GM21526 (cell line): ENCODE data around the gene FNTB.

Experiments
- ATAC-seq: cut with Tn5 transposase; IDR thresholded peaks from one replicate; pipeline ENCODE4 v1.9.1; 2021; ENCODE audit warnings: moderate library complexity; ENCODE audit not compliant: unreplicated experiment, low FRiP score

The FNTB gene

DNA sequence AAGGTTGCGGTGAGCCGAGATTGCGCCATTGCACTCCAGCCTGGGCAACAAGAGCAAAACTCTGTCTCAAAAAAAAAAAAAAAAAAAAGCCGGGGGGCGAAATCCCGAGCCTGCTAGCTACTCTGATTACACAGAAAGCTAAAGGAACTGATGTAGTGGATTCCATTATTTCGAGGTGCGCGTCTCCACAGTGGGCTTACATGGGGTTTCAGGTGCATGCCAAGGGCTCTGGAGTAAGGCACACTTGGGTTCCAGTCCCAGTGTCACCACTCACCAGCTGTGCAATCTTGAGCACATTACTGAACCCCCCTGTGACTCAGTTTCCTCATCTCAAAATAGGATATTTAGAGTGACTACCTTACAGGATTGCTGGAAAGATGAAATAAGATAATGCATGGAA, 12.9 kb upstream of the FNTB start:
- ATAC-seq = no peak

DNA sequence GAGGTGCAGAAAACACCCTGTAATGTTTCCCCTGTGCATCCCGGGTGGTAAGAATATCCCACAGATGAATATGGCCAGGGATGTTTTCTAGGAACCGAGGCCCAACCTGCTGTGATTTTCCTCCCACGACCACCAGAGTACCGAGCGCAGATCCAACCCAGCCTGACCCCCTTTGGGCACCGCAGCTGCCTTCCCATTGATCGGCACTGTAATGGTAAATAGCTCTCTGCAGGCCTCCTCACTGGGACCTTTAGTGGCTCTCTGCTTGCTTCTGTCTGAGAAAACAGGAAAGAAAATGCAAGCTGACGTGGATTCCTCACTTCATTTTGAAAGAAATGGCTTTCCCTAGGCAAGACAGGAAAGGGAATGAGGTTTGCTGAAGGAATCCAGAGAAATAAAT, 12.1 kb upstream of the FNTB start:
- ATAC-seq = no peak

DNA sequence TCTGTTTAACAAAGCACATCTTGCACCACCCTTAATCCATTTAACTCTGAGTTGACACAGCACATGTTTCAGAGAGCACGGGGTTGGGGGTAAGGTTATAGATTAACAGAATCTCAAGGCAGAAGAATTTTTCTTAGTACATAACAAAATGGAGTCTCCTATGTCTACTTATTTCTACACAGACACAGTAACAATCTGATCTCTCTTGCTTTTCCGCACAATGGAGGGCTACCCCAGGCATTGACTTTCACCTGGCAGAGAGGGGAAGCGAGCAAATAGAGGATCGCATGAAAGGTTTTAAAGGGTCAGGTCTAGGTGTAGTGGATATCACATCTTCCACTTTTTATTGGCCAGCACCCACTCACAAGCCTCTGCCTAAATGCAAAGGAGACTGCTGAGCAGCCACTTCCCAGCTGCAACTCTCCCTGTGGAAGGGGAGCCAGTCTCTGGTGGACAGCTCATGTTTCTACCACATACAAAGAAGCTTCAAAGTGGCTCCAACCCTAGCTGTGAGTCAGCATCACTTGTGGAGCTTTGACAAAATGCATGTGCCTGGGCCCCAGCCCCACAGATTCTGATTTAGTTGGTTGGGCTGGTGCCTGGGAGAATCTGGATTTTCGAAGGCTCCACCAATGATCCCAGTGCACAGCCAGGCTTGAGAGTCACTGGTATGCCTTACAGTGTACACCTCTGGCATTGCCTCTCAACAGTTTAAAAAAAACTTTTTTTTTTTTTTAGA, 7.2 kb upstream of the FNTB start:
- ATAC-seq = no peak

DNA sequence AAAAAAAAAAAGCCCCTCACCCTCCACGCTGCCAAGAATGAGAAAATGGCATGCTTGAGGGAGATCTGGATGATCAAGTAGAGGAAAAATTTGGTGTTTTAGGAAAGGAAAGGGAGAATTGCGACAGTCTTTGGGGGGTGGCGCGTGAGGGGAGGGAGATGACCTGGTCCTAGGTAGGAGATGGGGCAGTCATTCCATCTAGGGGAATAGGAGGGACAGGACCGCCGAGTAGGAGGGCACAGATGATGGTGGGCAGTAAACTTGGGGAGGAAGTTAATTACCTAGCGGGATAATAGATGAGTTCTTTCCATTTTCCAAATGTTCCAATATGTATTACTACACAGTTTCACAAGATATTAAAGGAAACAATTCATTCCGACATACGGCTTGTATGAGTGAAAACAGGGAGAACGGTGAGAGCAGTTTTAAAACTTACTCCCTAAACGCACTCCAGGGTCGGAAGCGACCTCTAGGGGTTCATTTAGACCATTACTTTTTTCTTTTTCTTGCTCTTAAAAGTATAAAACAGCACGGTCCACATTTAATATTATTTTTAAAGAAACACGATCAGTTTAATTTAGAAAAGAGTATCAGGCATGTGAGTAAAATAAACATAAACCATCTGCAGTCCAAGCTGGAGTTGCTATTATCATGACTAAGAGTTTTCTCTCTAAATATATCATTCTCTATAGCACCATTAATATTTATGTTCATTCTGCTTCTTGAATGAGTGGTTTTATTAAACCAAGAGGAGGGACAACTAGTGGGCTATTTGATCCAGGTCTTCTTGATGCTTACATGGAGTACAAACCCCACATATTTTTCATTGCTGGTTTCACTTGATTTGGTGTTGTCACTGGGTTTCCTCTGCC, 3.0 kb upstream of the FNTB start:
- ATAC-seq = no peak

DNA sequence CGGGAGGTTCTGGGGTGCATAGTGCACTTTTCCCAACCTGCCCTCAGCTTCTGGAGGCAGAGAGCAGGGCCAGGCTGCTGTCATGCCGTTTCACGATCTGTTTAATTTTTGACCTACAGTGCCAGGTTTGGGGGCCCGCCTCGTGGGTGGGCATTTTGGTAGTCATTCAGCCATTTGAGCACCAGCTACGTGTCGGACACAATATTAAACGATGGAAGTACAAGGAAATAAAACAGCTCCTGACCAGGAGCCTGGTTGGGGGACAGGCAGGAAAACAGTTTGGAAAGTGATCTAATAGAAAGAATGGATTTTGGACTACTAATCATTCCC, 708 bp downstream of the FNTB start:
- ATAC-seq = no peak

DNA sequence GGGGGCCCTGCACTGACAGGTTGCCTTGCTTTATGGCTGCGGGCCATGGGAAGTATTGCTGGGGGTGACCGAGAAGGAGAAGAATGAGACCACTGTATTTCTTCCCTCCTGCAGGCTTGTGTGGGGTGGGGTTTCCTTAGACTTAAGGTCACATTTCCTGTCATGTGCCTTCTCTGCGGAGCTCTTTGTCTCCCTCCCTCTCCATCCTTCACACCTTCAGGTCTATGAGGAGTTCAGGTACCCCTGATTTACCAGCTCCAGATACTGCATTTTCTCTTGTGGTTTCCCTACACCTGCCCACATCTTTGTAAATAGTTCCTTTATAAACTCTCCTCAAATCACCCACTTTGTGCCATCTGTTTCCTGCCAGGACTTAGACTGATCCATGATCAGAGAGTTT, 3.6 kb downstream of the FNTB start:
- no peak for ATAC-seq

DNA sequence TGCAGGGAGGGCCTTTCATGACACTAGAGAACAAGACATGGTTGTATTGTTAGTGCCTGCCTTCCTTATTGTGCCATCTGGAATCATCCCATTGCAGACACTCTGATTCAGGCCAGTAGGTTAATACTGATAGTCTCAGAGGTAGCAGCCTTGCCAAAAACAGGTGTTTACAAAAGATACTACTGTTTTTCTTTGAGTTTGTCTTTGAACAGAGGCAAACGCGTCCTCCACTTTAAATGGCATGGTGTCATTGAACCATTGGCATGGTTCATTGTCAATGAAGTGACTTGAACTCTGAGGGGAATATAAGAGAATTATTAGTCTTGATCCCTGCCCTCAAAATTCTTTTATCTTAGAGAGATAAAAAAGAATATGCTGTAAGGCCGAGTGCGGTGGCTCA, 4.2 kb downstream of the FNTB start:
- ATAC-seq = no peak

DNA sequence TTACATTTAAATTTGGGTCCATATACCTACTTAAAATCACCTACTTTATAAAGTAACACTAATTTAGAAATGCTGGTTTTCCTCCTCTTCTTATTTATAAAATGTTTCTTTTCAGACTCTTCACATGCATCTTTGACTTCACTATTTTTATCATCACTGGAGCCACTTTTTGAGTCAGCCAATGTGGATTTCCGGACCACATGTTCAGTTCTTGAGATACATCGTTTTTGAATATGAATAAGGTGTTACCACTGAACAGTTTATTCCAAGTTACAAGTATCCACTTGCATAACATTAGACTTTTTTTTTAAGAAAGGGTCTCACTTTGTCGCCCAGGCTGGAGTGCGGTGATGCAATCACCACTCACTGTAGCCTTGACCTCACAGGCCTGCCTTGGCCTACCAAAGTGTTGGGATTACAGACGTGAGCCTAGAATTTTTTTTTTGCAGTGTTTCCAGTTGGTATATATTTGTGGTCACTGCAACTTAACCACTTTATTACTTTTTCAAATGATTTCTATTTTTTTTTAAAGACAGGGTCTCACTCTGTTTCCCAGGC, 5.7 kb downstream of the FNTB start:
- ATAC-seq = no peak

DNA sequence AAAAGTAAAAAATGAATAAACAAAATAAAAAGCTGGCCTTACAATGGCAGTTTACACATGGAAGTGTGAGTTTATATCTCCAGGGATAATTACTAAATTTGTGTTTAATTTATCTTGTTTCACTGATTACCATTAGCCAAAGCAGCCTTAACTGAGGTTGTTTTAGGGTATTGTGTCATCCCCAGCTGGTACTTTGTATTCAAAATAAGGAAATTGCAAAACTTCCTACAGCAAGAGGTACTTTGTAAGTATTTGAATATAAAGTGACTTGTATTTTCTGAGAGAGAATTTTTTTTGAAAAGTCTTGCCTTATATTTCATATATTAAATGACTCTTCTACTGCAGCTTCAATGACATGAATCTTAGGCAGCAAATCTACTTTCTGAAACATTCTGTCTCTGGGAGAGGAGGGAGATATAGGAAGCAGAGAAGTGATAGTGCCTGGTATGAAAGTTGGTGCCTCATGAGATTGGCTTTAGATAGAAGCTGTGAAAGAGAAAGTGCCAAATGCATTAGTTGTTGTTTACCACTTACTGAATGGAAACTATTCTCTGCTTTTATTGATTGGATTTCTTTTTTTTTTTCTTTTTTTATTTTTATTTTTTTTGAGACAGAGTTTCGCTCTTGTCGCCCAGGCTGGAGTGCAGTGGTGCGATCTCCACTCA, 6.7 kb downstream of the FNTB start:
- no peak for ATAC-seq

DNA sequence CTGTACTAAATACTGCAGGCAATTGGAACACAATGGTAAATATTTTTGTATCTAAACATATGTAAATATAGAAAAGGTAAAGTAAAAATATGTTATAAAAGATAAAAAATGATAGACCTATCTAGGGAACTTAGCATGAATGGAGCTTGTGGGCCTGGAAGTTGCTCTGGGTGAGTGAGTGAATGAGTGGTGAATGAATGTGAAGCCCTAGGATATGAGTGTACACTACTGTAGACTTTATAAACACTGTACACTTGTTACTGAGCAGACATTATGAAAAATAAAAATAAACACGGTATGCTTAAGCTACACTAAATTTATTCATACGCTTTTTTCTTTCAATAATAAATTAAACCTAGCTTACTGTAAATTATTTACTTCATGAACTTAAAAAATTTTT, 7.8 kb downstream of the FNTB start:
- ATAC-seq = no peak

DNA sequence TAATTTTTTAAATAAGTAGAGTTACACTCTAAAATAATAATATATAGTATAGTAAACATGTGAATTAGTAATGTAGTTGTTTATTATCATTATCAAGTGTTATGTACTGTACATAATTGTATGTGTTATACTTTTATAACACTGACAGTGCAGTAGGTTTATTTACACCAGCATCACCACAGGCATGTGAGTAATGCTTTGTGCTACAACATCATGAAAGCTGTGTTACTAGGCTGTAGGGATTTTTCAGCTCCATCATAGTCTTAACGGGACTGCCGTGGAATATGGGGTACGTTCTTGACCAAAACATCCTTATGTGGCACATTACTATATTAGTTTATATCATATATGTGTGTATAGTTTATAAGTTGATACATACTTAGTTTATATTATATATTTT, 8.6 kb downstream of the FNTB start:
- no peak for ATAC-seq

DNA sequence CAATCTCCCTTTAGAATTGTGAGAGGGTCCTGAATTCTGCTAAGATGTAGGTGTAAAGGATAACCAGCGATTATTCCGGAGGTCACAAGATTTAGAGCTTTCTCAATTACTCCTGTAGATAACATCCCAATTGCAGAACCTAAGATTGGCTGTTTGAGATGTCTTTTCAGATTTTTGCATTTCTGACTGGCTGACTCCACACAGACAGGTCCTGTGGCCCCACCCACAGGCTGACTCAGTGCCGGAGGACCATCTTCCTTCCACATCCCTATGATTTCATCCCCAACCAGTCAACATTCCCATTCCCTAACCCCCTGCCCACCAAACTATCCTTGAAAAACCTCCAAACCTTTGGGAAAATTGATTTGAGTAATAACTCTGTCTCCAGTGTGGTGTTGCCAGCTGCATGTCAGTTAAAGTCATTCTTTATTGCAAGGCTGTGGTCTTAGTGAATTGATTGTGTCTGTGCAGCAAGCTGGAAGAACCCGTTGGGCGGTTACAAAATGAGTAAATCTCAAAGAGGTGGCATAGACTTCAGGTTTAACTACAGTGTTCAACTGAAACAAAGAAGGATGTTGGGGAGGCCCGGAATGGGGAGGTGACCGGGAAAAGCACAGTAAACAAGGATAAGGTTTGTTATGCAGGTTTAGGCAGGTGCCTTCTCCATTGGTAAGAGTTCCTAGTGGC, 10.6 kb downstream of the FNTB start:
- no peak for ATAC-seq

DNA sequence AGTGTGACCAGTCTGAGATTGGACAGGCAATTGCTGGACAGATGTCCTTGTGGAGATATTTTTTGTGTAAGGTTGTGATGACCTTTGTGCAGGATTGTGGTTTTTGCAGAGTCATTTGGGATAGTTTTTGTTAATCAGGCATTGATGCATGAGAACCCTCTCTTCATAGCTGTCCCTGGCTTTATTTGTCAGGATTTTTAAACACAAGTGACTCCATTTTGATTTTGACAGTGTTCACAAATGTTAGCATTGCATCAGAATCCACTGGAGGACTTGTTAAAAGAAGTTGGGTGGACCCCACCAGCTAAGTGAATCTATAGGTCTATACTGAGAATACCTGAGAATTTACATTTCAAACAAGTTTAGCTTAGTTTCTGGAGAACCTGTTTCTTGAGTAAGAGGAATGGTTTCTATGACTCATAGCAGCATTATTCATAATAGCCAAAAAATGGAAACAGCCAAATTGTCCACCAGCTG, 11.8 kb downstream of the FNTB start:
- ATAC-seq = no peak

DNA sequence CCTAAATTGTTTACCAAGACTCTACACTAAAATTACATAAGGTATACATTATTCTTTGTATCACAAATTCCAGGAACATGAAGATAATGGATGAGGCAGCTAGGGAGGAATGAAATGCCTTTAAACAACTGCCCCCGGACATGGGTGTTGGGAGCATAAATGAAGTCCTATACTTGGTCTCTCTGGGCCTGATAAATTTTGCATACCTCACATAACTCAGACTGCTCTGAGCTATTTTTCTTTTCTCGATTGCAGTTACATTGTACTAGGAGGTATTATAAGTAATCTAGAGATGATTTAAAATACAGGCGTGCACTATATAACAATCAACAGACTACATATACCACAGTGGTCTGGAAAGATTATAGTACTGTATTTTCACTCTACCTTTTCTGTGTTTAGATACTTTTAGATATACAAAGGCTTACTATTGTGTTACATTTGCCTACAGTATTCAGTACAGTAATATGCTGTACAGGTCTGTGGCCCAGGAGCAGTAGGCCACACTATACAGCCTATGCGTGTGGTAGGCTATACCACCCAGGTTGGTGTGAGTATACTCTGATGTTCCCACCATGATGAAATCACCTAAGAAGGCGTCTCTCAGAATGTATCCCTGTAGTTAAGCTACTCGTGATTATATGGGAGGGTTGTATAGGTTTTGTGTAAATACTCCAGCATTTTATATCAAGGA, 14.3 kb downstream of the FNTB start:
- no peak for ATAC-seq

DNA sequence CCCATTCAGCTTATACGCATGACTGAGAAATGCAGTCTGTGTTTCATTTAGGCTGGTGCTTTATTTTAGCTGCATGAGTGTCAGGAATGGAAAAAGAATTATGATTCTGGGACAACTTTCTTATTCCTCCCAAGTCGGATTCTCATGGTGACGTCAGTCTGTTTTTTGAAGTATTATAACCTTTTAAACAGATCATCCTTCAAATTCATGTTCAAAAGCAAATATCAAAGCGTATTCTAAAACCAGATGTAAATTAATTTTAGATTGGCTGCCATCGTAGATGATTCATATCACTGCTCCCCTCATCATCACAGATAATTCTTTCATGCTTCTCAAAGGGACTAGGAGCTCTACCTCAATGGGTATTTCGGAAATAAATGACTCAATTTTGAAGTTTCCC, 15.0 kb downstream of the FNTB start:
- ATAC-seq = no peak

DNA sequence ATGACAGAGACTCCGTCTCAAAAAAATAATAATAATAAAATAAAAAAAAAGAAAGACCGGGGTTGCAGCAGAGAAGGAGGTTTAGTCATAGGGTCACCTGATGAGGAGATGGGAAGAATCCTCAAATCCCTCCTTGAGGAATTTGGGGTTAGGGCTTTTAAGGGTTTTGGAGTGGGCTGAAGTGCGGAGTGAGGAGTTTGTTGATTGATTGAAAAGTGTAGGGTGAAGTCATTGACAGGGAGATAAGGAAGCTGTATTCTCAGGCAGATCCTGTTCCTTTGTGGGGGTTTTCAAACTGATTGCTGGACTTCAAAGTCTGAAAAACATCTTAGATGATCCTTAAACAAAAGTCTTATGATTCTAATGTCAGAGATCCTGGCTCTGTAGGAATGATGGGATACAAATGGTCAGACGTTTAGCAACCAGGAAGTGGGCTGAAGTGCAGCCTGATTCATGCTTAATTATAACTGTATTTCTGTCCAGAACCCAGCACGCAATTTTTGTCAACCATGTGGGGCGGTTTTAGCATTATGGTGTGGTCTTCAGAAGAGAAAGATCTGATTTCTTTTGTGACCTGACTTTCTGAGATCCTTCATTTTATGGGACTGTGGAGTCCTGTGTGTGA, 16.0 kb downstream of the FNTB start:
- ATAC-seq = no peak

DNA sequence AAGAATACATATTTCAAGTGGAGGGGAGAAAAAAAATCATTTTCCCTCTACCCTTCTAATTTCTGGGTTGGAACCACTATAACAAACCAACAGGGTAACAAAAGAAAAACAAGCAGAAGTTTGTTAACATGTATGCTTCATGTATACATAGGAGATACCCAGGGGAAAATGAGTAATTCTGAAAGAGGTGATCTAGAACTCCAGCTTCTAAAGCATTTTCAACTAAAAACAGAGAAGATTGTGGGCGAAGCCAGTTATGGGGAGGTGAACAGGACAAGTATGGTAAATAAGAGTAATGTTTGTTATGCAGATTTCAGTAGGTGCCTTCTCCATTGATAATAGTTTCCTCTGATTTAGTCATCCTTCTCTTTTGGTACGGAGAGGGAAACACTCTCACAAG, 16.7 kb downstream of the FNTB start:
- ATAC-seq = no peak

DNA sequence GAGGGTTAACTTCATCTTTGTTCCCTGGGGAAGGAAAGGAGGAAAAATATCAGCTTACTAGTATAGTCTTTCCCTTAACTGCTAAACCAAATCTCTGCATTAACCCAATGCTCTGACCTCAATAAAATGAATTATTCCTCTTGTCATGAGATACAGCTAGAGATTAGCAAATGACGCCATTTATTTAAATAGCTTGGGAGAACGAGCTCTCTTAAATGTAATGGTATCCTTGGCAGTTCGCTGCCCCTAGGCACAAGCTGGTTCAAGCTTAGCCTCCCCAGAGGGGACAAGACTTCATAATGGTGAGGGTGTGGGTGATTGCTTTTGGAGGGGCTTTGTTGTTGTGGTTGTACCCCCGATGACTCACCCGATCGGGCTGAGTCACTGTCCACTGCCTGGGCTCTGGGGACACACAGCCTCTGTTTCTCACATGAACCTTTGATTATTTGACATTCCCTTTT, 19.6 kb downstream of the FNTB start:
- ATAC-seq = no peak

DNA sequence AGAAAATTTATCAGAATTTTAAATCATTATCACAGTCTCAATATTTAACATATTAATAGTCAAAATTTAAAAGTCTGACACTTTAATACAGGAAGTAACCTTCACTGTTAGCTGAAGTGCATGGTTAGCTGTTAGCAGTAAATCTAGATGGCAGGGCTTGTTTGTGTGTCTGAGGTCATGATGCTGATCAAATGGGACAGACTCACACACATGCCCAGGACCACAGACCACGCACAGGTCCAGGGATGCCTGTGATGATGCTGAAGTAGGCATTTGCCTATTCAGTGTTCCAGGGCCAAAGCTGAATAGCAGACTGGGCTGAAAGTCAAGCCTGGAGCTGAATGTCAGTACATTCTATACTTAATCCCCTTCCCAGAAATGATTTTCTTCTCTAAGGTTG, 20.5 kb downstream of the FNTB start:
- no peak for ATAC-seq
